AG08396 (cell line): ENCODE results near the gene CREB3L1.

Experiments
- DNase-seq: peaks from one replicate; pipeline ENCODE4 v3.0.0; 2012; ENCODE audit warnings: low spot score, mixed read lengths

The CREB3L1 gene

GRCh38 chr11:46366661-46367161 lies 89.2 kb downstream of the CREB3L1 start:
- no peak for DNase-seq

- DNase-seq = peak; percentile 72
Observed at GRCh38 chr11:46367244-46367915, 89.9 kb downstream of the CREB3L1 start.

GRCh38 chr11:46367916-46368267 lies 90.4 kb downstream of the CREB3L1 start:
- no peak for DNase-seq

GRCh38 chr11:46369458-46370152 lies 92.1 kb downstream of the CREB3L1 start:
- DNase-seq = peak; percentile 89

GRCh38 chr11:46370253-46370652 lies 92.8 kb downstream of the CREB3L1 start:
- no peak for DNase-seq
